Measurements from ENCODE around the gene SHMT2. TPM values are rescaled to one million over a fixed set of nuclear protein-coding genes. Genes with fewer than 3 reads are reported as not detected.

Gene SHMT2
- total RNA-seq, 1 experiment from 2014 or later, result 409 TPM

GRCh38 chr12:57236925-57237595, 7.5 kb downstream of the SHMT2 start:
- no peak for DNase-seq (ENCODE audit: extremely low read depth, low read depth)

GRCh38 chr12:57237596-57237931, 8.1 kb downstream of the SHMT2 start:
- no peak for DNase-seq (ENCODE audit: extremely low read depth, low read depth)

- no peak for DNase-seq (ENCODE audit: extremely low read depth, low read depth)
These were observed 8.7 kb downstream of the SHMT2 start for GRCh38 chr12:57237932-57238853.

GRCh38 chr12:57238854-57239554, 9.5 kb downstream of the SHMT2 start:
- DNase-seq (ENCODE audit: extremely low read depth, low read depth), result peak; percentile 91

GRCh38 chr12:57239587-57240065, 10.1 kb downstream of the SHMT2 start:
- DNase-seq (ENCODE audit: extremely low read depth, low read depth), result no peak

- DNase-seq (ENCODE audit: extremely low read depth, low read depth), result peak; percentile 70
These were observed 10.8 kb downstream of the SHMT2 start for GRCh38 chr12:57240066-57240921.

- DNase-seq (ENCODE audit: extremely low read depth, low read depth), result no peak
These were observed 11.5 kb downstream of the SHMT2 start for GRCh38 chr12:57240926-57241401.

GRCh38 chr12:57241402-57242310, 12.1 kb downstream of the SHMT2 start:
- no peak for DNase-seq (ENCODE audit: extremely low read depth, low read depth)

GRCh38 chr12:57242329-57242690, 12.8 kb downstream of the SHMT2 start:
- no peak for DNase-seq (ENCODE audit: extremely low read depth, low read depth)

GRCh38 chr12:57242691-57243454, 13.4 kb downstream of the SHMT2 start:
- peak; percentile 61 for DNase-seq (ENCODE audit: extremely low read depth, low read depth)

- peak; percentile 77 for DNase-seq (ENCODE audit: extremely low read depth, low read depth)
These were observed 14.2 kb downstream of the SHMT2 start for GRCh38 chr12:57243521-57244311.

GRCh38 chr12:57244312-57244696, 14.8 kb downstream of the SHMT2 start:
- DNase-seq (ENCODE audit: extremely low read depth, low read depth), result no peak

- no peak for DNase-seq (ENCODE audit: extremely low read depth, low read depth)
These were observed 17.5 kb downstream of the SHMT2 start for GRCh38 chr12:57247041-57247440.

GRCh38 chr12:57248934-57249742, 19.6 kb downstream of the SHMT2 start:
- no peak for DNase-seq (ENCODE audit: extremely low read depth, low read depth)

- no peak for DNase-seq (ENCODE audit: extremely low read depth, low read depth)
These were observed 21.0 kb downstream of the SHMT2 start for GRCh38 chr12:57250541-57250940.

GRCh38 chr12:57250956-57251355, 21.4 kb downstream of the SHMT2 start, which contains the start of gene STAC3:
Gene STAC3, minus strand, starts transcription at chr12:57251187. Its CDS starts 1,551 bp downstream, at chr12:57249636.
- DNase-seq (ENCODE audit: extremely low read depth, low read depth), result no peak
